GM19463 (cell line): ENCODE data around the gene RNF168.
A peak's percentile ranks its signal among the peaks of the same experiment; 100 is the strongest.
"Not testable (repeated sequence)": the region's sequence is repeated elsewhere in the genome, so short reads cannot be mapped to it uniquely, and the experiment has no call there.

Experiments
- ATAC-seq: cut with Tn5 transposase; IDR thresholded peaks from one replicate; pipeline ENCODE4 v1.9.1; 2021; ENCODE audit warnings: mild to moderate bottlenecking, moderate library complexity; ENCODE audit not compliant: unreplicated experiment

RNF168 gene

GRCh38 chr3:196517162-196517800 is 13.7 kb upstream of the RNF168 start:
- no peak for ATAC-seq

DNA sequence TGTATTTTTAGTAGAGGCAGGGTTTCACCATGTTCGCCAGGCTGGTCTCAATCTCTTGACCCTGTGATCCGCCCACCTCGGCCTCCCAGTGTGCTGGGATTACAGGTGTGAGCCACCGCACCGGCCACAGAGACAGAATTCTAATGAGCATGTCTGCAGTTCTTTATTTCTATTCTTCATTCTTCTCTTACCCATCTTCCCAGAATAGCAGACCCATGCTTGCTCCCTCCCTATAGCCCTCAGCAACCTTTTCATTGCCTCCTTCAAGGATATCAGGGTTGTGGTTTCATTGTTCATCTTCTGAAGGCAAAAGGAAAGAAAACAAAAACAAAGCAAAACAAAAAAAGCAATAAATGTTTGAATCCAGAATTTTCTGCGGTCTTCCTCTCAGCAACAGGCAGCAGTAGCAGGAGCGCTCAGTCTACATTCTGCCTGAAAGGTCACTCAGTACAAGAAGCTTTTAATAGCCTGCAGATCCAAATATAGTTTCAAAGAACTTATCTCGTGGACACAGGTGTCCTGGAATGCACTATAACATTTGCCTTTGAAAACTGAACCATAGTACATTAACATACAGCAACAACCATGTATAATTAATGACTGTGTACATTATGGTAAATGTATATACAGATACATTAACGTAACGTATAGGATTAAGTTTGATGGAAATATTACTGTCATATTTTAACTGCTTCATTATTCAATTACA is 11.5 kb upstream of the RNF168 start, which contains the start of gene SMCO1:
TSS of gene SMCO1 (minus strand) at position 434 of the 709 bp plus-strand sequence. CDS start at position 297, 137 bp downstream.
- no peak for ATAC-seq

DNA sequence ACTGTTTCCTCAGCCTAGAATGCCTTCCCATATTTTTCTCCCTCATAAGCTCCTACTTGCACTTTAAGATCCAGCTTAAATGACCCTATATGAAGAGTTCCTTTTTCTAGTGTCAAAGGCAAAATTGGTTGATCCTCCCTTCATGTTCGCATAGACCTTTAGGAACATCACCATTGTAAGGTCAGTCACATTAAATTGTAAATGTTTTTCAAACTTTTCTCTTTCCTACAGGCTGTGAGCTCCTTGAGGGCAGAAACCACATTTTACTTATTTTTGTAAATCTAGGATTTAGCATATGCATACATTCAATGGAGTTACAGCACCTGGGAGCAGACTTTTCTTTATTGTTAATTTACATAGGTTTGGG is 10.8 kb upstream of the RNF168 start:
- no peak for ATAC-seq

DNA sequence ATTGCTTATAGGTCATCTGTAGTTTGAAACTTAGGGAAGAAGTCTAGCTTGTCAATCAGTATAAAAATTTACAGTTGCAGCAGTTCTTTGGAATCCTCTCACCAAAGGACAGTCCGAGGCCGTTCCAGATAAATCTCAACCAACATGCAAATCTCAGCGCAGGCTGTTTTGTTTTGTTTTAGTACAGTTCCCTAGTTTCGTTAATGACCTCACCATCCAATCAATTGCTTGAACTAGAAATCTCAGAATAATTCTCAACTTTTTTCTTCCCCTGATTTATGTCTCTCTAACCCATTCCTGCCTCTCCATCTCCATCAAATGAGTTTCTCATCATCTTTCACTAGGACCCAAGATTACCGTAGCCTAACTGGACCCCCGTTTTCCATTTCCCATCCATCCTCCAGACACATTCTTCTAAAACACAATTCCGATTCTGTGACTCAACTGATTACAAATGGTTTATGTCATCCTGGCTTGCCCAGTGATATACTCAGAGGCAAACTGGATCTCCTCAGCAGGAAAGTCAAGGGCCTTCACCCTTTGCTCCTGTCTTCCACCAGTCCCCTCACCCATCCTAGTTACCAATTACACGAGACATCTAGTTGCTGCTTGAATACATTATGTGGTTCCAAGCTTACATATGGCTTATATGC is 10.3 kb upstream of the RNF168 start:
- ATAC-seq: no peak

DNA sequence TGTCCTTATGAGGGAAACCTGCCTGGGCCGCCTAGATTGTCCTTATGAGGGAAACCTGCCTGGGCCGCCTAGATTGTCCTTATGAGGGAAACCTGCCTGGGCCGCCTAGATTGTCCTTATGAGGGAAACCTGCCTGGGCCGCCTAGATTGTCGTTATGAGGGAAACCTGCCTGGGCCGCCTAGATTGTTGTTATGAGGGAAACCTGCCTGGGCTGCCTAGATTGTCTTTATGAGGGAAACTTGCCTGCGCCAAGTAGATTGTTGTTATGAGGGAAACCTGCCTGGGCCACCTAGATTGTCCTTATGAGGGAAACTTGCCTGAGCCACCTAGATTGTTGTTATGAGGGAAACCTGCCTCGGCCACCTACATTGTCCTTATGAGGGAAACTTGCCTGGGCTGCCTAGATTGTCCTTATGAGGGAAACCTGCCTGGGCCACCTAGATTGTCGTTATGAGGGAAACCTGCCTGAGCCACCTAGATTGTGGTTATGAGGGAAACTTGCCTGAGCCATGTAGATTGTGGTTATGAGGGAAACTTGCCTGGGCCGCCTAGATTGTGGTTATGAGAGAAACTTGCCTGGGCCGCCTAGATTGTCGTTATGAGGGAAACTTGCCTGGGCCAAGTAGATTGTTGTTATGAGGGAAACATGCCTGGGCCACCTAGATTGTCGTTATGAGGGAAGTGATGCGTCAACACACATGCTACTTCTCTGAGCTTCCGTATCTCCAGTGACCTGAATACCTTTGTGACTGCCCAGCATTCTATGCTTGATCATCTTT is 8.3 kb upstream of the RNF168 start:
- ATAC-seq: not testable (repeated sequence)

DNA sequence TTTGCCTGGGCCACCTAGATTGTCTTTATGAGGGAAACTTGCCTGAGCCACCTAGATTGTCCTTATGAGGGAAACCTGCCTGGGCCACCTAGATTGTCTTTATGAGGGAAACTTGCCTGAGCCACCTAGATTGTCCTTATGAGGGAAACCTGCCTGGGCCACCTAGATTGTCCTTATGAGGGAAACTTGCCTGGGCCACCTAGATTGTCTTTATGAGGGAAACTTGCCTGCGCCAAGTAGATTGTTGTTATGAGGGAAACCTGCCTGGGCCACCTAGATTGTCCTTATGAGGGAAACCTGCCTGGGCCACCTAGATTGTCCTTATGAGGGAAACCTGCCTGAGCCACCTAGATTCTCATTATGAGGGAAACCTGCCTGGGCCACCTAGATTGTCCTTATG is 7.5 kb upstream of the RNF168 start:
- ATAC-seq: not testable (repeated sequence)

DNA sequence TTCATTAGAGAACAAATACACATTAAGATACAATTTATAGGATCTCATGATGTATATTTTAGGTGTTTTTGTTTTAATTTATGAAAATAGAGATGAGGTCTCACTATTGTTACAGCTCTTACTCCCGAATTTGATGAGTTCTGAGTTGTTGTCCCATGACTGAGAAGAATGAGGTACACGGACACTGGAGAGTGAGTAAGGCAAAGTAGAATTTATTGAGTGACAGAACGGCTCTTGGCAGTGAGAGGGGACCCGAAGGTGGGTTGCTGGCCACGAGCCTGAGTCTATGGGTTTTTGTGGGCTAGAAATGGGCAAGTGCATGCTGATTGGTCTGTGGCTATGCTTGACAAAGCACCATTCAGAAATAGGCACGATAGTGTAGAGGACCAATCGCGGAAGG is 3.1 kb upstream of the RNF168 start:
- ATAC-seq: no peak

DNA sequence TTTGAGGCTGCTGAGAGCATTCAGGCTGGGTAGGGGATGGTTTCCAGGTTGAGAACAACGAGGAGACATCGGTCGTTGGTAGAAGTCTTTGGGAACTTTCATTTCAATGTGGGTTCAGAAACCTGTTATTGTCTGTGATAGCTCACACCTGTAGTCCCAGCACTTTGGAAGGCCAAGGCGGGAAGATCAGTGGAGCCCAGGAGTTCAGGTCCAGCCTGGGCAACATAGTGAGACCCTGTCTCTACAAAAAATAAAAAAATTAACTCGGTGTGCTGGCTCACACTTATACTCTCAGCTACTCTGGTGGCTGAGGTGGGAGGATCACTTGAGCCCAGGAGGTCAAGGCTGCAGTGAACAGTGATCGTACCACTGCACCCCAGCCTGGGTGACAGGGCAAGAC is 988 bp upstream of the RNF168 start:
- no peak for ATAC-seq

GRCh38 chr3:196504077-196504398 is 470 bp upstream of the RNF168 start:
- not testable (repeated sequence) for ATAC-seq

DNA sequence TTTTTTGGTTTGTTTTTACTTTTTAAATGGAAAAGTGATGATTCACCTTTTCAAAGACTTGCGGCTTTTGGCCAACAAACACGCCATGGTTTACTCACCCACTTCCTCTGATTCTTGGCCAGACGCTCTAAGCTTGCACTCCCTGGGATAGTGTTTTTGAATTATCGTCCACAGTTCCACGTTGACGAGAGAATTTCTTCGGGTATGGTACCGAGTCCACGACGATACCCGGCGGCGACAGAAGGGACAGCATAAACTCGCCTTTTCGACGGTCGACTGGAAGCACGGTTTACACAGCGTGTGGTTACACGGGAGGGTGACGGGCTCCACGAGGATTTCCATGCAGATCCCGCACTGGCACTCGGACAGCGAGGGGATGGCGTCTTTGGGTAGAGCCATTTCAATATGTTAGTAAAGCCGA is 783 bp downstream of the RNF168 start:
- peak; percentile 14 for ATAC-seq

- no peak for ATAC-seq
Observed at GRCh38 chr3:196501316-196502044, 2.1 kb downstream of the RNF168 start.

DNA sequence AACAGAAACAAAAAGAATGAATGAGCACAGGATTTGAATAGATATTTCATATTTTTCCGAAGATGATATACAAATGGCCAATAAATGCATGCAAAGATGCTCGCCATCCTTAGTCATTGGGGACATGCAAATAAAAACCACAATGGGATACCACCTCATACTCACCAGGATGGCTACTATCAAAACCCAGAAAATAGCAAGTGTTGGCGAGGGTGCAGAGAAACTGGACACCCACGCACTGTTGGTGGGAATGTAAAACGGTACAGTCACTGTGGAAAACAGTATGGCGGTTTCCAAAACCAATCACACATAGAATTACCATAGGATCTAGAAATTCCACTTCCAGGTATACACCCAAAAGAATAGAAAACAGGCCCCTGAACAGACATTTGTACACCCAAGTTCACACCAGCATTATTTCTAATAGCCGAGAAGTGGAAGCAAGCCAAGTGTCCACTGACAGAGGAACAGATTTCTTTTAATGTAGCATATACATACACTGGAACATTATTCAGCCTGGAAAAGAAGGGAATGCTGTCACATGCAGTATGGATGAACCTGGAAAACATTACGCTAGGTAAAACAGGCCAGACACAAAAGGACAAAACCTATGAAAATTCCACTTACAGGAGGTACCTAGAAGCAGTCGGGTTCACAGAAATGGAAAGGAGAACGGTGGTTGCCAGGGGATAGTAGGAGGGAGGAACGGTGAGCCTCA is 3.6 kb downstream of the RNF168 start:
- no peak for ATAC-seq

DNA sequence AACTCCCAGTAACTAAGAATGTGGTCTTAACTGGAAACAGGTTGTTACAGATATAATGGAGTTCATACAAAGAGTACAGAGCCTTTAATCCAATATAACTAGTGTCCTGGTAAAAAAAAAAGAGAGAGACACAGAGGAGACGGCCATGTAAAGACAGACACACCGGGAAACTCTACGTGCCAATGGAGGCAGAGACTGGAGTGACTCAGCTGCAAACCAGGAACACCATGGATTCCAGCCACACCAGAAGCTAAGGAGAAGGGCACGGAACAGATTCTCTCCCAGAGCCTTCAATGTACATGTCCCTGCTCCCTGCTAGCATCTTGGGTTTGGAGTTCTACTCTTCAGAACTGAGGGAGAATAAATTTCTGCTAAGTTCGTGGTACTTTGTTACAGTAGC is 4.5 kb downstream of the RNF168 start:
- ATAC-seq: no peak

GRCh38 chr3:196498297-196498696 is 5.3 kb downstream of the RNF168 start:
- ATAC-seq: no peak

DNA sequence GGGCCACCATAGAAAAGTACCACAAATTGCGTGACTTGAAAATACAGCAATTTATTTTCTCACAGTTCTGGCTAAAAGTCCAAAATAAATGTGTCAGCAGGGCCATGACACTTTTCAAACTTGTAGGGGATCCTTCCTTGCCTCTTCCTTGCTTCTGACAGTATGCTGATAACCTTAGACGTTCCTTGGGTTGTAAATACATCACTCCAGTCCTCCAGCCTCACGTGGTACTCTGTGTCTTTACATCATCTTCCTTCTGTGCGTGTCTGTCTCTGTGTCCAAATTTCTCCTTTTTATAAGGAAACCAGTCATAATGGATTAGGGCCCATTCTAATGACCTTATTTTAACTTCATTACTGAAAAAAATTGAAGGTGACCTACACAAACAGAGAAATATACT is 7.4 kb downstream of the RNF168 start:
- no peak for ATAC-seq

- ATAC-seq: no peak
Observed at GRCh38 chr3:196493292-196493691, 10.3 kb downstream of the RNF168 start.

GRCh38 chr3:196492080-196492479 is 11.5 kb downstream of the RNF168 start:
- ATAC-seq: no peak

DNA sequence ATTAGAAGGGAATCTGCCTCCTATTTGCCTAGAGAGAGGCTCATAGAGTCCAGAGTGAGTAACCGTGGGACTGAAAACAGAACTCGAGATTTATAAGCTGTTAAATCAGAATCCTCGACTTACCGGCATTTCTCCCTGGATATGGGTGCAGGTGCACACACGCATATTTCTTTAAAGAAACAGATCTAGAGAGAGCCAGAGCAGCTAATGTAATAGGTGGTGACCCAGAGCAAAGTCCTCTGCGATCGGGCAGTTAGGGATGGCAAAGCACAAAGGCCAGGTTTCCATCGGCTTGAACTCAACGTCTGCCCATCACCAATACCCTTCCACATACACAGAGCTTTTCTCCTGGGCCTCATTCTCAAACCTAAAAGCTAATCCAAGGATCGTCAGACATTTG is 13.8 kb downstream of the RNF168 start:
- no peak for ATAC-seq

DNA sequence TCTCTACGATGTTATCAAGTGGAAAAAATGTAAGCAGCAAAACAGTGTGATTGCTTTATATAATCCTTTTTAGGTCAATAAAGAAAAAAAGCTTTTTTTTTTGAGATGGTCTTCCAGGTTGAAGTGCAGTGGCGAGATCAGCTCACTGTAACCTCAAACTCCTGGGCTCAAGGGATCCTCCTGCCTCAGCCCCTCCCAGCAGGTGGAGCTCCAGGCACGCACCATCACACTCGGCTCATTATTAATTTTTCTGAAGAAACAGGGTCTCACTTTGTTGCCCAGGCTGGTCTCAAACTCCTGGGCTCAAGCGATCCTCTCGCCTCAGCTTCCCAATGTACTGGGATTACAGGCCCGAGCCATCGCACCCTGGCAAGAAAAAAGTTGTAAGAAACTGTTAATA is 17.3 kb downstream of the RNF168 start:
- no peak for ATAC-seq

GRCh38 chr3:196477678-196478077 is 25.9 kb downstream of the RNF168 start:
- no peak for ATAC-seq
